ENCODE measurements around the gene ABCA7.

ABCA7 gene

GRCh38 chr19:998064-998463 is 41.8 kb upstream of the ABCA7 start:
- H3K36me3 ChIP-seq (ENCODE audit: control insufficient read depth, insufficient read depth, low read length) = no peaks in the 10 kb centered on the region
- no peak overlapping the region for H3K9ac ChIP-seq (ENCODE audit: low read length)
- no peak overlapping the region for H3K4me3 ChIP-seq (ENCODE audit: low read length)
- H3K27me3 ChIP-seq (ENCODE audit: control insufficient read depth, insufficient read depth, low read length) = peaks cover 50% of the 10 kb centered on the region
- H3K27ac ChIP-seq (ENCODE audit: low read depth, low read length) = no peak overlapping the region
- peaks cover 4% of the 10 kb centered on the region for H3K4me1 ChIP-seq (ENCODE audit: control insufficient read depth, insufficient read depth, low read length)

- Histone ChIP-seq H3K36me3 (ENCODE audit: control insufficient read depth, insufficient read depth, low read length) (no peaks in the 10 kb centered on the region), H3K9ac (ENCODE audit: low read length) (no peak overlapping the region), H3K4me1 (ENCODE audit: control insufficient read depth, insufficient read depth, low read length) (peaks cover 4% of the 10 kb centered on the region), H3K4me3 (ENCODE audit: low read length) (no peak overlapping the region), H3K27ac (ENCODE audit: low read depth, low read length) (no peak overlapping the region), H3K27me3 (ENCODE audit: control insufficient read depth, insufficient read depth, low read length) (peaks cover 50% of the 10 kb centered on the region)
Measured at GRCh38 chr19:999379-999719, 40.6 kb upstream of the ABCA7 start.

- H3K36me3 ChIP-seq (ENCODE audit: control insufficient read depth, insufficient read depth, low read length) = no peaks in the 10 kb centered on the region
- H3K27ac ChIP-seq (ENCODE audit: low read depth, low read length) = no peak within 1 kb of the TSS
- H3K9ac ChIP-seq (ENCODE audit: low read length) = no peak within 1 kb of the TSS
- no peak within 1 kb of the TSS for H3K4me3 ChIP-seq (ENCODE audit: low read length)
- H3K27me3 ChIP-seq (ENCODE audit: control insufficient read depth, insufficient read depth, low read length) = peaks cover 50% of the 10 kb centered on the region
- H3K4me1 ChIP-seq (ENCODE audit: control insufficient read depth, insufficient read depth, low read length) = peaks cover 4% of the 10 kb centered on the region
Measured at GRCh38 chr19:1000095-1000494, 39.8 kb upstream of the ABCA7 start, which contains the start of gene GRIN3B. Gene GRIN3B (plus strand): TSS chr19:1000419. CDS start chr19:1000438, 19 bp downstream.

- H3K27ac ChIP-seq (ENCODE audit: low read depth, low read length) = no peak overlapping the region
- peaks cover 44% of the 10 kb centered on the region for H3K27me3 ChIP-seq (ENCODE audit: control insufficient read depth, insufficient read depth, low read length)
- no peak overlapping the region for H3K9ac ChIP-seq (ENCODE audit: low read length)
- H3K36me3 ChIP-seq (ENCODE audit: control insufficient read depth, insufficient read depth, low read length) = no peaks in the 10 kb centered on the region
- peaks cover 4% of the 10 kb centered on the region for H3K4me1 ChIP-seq (ENCODE audit: control insufficient read depth, insufficient read depth, low read length)
- H3K4me3 ChIP-seq (ENCODE audit: low read length) = no peak overlapping the region
Measured at GRCh38 chr19:1000591-1001537, 39.0 kb upstream of the ABCA7 start.

- Histone ChIP-seq H3K4me1 (ENCODE audit: control insufficient read depth, insufficient read depth, low read length) (no peaks in the 10 kb centered on the region), H3K27me3 (ENCODE audit: control insufficient read depth, insufficient read depth, low read length) (peaks cover 38% of the 10 kb centered on the region), H3K9ac (ENCODE audit: low read length) (no peak overlapping the region), H3K36me3 (ENCODE audit: control insufficient read depth, insufficient read depth, low read length) (no peaks in the 10 kb centered on the region), H3K27ac (ENCODE audit: low read depth, low read length) (no peak overlapping the region), H3K4me3 (ENCODE audit: low read length) (no peak overlapping the region)
Measured at GRCh38 chr19:1001538-1002166, 38.3 kb upstream of the ABCA7 start.

- Histone ChIP-seq H3K4me3 (ENCODE audit: low read length) (no peak overlapping the region), H3K9ac (ENCODE audit: low read length) (no peak overlapping the region), H3K27me3 (ENCODE audit: control insufficient read depth, insufficient read depth, low read length) (peaks cover 32% of the 10 kb centered on the region), H3K36me3 (ENCODE audit: control insufficient read depth, insufficient read depth, low read length) (no peaks in the 10 kb centered on the region), H3K27ac (ENCODE audit: low read depth, low read length) (no peak overlapping the region), H3K4me1 (ENCODE audit: control insufficient read depth, insufficient read depth, low read length) (no peaks in the 10 kb centered on the region)
Measured at GRCh38 chr19:1002600-1002999, 37.3 kb upstream of the ABCA7 start.

- Histone ChIP-seq H3K27me3 (ENCODE audit: control insufficient read depth, insufficient read depth, low read length) (peaks cover 28% of the 10 kb centered on the region), H3K36me3 (ENCODE audit: control insufficient read depth, insufficient read depth, low read length) (no peaks in the 10 kb centered on the region)
Measured at GRCh38 chr19:1003283-1003682, 36.6 kb upstream of the ABCA7 start.

GRCh38 chr19:1004204-1004802 is 35.6 kb upstream of the ABCA7 start:
- Histone ChIP-seq H3K27ac (ENCODE audit: low read depth, low read length) (no peak overlapping the region), H3K9ac (ENCODE audit: low read length) (no peak overlapping the region), H3K36me3 (ENCODE audit: control insufficient read depth, insufficient read depth, low read length) (peaks cover 2% of the 10 kb centered on the region), H3K27me3 (ENCODE audit: control insufficient read depth, insufficient read depth, low read length) (peaks cover 20% of the 10 kb centered on the region), H3K4me3 (ENCODE audit: low read length) (no peak overlapping the region), H3K4me1 (ENCODE audit: control insufficient read depth, insufficient read depth, low read length) (no peaks in the 10 kb centered on the region)

More at GRCh38 chr19:1003283-1003682, 36.6 kb upstream of the ABCA7 start:
- Histone ChIP-seq H3K9ac (ENCODE audit: low read length) (no peak overlapping the region), H3K4me3 (ENCODE audit: low read length) (no peak overlapping the region), H3K4me1 (ENCODE audit: control insufficient read depth, insufficient read depth, low read length) (no peaks in the 10 kb centered on the region), H3K27ac (ENCODE audit: low read depth, low read length) (no peak overlapping the region)

- Histone ChIP-seq H3K4me1 (ENCODE audit: control insufficient read depth, insufficient read depth, low read length) (no peaks in the 10 kb centered on the region), H3K27ac (ENCODE audit: low read depth, low read length) (no peak overlapping the region), H3K27me3 (ENCODE audit: control insufficient read depth, insufficient read depth, low read length) (peaks cover 17% of the 10 kb centered on the region), H3K36me3 (ENCODE audit: control insufficient read depth, insufficient read depth, low read length) (peaks cover 5% of the 10 kb centered on the region), H3K9ac (ENCODE audit: low read length) (no peak overlapping the region), H3K4me3 (ENCODE audit: low read length) (no peak overlapping the region)
Measured at GRCh38 chr19:1004803-1005664, 34.9 kb upstream of the ABCA7 start.

- Histone ChIP-seq H3K4me3 (ENCODE audit: low read length) (no peak overlapping the region), H3K27me3 (ENCODE audit: control insufficient read depth, insufficient read depth, low read length) (peaks cover 6% of the 10 kb centered on the region), H3K4me1 (ENCODE audit: control insufficient read depth, insufficient read depth, low read length) (no peaks in the 10 kb centered on the region)
Measured at GRCh38 chr19:1006711-1007398, 33.1 kb upstream of the ABCA7 start.

GRCh38 chr19:1007399-1008251 is 32.3 kb upstream of the ABCA7 start:
- no peak overlapping the region for H3K9ac ChIP-seq (ENCODE audit: low read length)
- H3K27ac ChIP-seq (ENCODE audit: low read depth, low read length) = no peak overlapping the region
- peaks cover 3% of the 10 kb centered on the region for H3K27me3 ChIP-seq (ENCODE audit: control insufficient read depth, insufficient read depth, low read length)
- H3K36me3 ChIP-seq (ENCODE audit: control insufficient read depth, insufficient read depth, low read length) = peaks cover 6% of the 10 kb centered on the region
- no peak overlapping the region for H3K4me3 ChIP-seq (ENCODE audit: low read length)
- no peaks in the 10 kb centered on the region for H3K4me1 ChIP-seq (ENCODE audit: control insufficient read depth, insufficient read depth, low read length)

More at GRCh38 chr19:1006711-1007398, 33.1 kb upstream of the ABCA7 start:
- H3K27ac ChIP-seq (ENCODE audit: low read depth, low read length) = no peak overlapping the region
- H3K9ac ChIP-seq (ENCODE audit: low read length) = no peak overlapping the region
- peaks cover 6% of the 10 kb centered on the region for H3K36me3 ChIP-seq (ENCODE audit: control insufficient read depth, insufficient read depth, low read length)
